C4-2B (cell line): ENCODE data around the gene TRAF3IP1.
A peak's percentile ranks its signal among the peaks of the same experiment; 100 is the strongest.

Source experiments
- H3K27ac ChIP-seq: fragments of 450-650 bp; 2 replicates; pipeline ENCODE4 v1.5.1; 2017
- ZFX ChIP-seq: fragments of 450-650 bp; IDR thresholded peaks from 2 replicates; pipeline ENCODE4 v1.6.1; 2017
- TF ChIP-seq, protein P1 (sequence below): fragments of 450-650 bp; conservative IDR thresholded peaks from 2 replicates; pipeline ENCODE4 v1.5.1; 2017; ENCODE audit warnings: mild to moderate bottlenecking

The TRAF3IP1 gene

DNA sequence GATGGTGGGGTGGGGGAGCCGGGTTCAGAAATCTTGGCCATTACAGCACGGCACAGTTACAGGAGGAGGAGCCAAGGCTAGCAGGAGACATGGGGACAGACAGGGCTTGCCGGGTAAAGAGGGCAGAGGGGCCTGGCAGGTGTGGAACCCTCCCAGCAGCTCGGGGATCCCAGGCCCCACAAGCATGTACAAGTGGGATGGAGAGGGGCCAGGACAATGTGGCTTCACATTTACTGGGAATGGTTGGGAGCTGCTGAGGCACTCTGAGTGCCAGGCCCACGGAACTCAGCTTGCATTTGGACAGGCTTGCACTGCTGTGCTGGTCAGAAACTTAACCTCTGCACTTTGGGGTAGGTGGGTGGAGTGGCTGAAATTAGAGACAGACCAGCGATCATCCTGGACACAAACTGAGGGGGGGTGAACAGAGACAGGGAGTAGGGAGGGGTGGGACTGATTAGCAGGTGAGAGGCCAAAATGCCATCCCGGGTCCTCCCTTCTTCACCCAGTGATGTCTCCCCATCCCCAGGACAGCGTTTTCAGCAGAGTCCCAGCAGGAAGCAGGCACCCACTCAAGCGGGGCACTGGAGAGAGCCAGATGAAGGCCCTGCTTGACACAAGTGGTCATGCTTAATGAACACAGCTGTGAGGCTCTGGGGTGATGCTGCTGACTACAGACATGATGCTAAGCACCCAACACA, 41.5 kb upstream of the TRAF3IP1 start:
- no peak overlapping the region for H3K27ac ChIP-seq
- TF ChIP-seq, protein P1, sequence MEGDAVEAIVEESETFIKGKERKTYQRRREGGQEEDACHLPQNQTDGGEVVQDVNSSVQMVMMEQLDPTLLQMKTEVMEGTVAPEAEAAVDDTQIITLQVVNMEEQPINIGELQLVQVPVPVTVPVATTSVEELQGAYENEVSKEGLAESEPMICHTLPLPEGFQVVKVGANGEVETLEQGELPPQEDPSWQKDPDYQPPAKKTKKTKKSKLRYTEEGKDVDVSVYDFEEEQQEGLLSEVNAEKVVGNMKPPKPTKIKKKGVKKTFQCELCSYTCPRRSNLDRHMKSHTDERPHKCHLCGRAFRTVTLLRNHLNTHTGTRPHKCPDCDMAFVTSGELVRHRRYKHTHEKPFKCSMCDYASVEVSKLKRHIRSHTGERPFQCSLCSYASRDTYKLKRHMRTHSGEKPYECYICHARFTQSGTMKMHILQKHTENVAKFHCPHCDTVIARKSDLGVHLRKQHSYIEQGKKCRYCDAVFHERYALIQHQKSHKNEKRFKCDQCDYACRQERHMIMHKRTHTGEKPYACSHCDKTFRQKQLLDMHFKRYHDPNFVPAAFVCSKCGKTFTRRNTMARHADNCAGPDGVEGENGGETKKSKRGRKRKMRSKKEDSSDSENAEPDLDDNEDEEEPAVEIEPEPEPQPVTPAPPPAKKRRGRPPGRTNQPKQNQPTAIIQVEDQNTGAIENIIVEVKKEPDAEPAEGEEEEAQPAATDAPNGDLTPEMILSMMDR: no peak
- TF ChIP-seq ZFX: no peak

DNA sequence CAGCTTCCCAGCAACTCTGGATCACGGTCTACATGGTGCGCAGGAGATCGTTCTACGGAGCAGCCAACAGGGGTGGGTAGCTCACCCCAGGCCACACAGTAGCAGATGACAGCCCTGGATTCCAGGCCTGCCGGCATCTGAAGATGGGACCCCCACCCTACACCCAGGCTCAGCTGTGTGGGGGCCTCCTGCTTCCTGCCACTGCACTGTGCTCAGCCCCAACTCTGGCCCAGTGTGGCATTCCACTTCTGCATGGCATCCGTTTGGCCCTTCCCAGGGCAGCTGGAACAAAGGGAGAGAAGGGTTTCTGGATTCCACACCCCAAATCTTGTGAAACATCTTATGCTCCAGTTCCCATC, 41.0 kb upstream of the TRAF3IP1 start:
- no peak overlapping the region for H3K27ac ChIP-seq

DNA sequence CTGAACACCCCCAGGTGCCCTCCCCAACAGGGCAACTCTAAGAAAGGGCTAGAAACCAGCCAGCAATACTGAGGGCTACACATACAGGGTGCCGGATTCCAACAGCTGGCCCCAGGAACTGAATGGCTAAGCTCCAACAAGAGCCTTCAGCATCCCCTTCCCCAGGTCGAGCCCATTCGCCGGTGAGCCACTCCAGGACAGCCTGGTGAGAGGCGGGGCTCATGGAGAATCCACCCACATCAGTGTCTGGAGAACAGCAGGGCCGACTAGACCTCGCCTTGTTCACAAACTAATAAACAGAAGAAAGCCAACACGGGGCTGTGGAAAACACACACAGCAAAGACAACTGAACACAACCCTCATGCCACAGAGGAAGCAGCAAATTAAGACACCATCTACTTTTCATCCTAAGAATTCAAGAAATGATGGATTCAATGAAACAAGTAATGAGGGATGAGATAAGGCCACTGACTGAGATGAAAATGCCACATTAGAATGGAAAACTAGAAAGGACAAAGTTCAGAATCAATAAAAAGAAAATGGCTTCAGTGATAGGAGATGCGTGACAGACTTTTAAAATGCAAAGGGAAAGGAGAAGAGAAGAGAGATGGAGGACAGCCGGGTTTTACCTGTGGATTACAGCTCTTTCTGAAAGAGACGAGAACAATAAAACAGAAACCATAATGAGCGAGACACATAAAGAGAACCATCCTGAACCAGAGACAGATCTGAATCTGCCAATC, 40.1 kb upstream of the TRAF3IP1 start:
- no peak overlapping the region for H3K27ac ChIP-seq
- TF ChIP-seq ZFX: no peak

More for the DNA sequence above, 41.0 kb upstream of the TRAF3IP1 start:
- TF ChIP-seq ZFX: no peak
- TF ChIP-seq, protein P1: no peak

DNA sequence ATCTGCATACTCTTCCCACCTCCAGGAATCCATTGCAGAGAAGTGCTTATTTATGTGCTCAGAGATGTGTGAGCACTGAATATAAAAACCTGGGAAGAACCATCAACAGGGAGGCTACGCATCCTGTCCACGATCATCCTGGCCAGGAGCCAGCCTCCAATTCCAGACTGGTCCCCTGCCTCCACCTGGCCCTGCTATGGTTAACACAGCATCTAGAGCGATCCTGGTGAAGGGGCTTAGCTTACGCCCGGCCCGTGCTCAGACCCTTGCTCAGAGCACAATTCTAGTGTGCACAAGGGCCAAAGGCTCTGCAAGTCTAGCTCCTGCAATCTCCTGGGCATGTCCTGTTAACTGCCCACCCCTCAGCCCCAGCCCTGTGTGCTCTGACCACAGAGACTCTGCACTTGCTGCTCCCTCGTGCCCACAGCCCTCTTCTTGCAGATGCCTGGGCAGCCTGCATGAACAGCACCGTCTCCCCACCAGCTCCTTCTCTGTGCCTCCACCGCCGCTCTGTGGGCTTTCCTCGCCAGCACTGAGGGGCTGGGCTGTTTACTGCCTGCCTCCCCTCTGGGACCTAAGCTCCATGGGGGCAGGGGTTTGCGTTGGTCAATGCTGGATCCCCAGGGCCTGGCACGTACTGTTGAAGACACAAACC, 38.4 kb upstream of the TRAF3IP1 start:
- TF ChIP-seq, protein P1: no peak
- TF ChIP-seq ZFX: no peak
- H3K27ac ChIP-seq: no peak overlapping the region; the same call in 1 of the 2 replicates

DNA sequence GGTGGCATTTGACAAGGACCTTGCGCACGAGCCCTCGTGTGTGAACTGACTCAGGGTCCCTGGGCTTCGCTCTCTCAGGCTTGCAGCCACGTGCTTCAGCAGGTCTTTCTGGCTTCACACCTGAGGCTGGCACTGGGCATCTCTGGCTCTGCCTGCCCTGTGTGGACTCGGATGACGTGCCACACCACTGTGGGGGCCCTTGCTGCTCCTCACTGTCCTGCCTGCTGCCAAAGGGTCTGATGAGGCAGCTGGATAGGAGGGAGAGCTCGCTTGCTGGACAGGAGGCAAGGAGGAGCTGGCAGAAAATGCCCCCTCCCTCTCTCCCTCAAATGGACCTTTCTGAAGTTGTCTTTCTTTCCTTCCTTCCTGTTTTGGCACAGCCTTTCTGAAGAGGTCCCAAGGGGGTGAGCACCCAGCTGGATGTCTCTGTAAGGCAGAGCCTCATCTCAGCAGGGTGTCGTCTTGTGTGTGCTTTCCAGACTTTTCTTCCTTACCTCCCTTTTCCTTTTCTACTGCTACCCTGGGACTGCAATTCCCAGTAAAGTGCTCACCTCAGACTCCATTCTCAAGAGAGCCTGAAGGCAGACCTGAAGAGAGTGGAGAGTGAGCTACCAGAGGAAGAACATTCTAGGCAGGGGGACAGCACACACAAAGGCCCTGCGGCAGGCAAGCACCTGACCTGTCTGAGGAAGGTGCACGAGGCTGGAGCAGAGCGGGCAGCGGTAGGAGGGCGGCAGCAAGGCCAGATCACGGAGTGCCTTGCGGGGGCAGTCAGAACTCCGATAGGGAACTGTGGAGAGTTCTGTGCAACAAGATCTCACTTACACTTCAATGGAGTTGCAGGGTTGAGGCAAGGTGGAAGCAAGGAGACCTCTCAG, 37.2 kb upstream of the TRAF3IP1 start:
- TF ChIP-seq, protein P1: no peak
- TF ChIP-seq ZFX: no peak
- peak overlapping the region; percentile 98 for H3K27ac ChIP-seq

DNA sequence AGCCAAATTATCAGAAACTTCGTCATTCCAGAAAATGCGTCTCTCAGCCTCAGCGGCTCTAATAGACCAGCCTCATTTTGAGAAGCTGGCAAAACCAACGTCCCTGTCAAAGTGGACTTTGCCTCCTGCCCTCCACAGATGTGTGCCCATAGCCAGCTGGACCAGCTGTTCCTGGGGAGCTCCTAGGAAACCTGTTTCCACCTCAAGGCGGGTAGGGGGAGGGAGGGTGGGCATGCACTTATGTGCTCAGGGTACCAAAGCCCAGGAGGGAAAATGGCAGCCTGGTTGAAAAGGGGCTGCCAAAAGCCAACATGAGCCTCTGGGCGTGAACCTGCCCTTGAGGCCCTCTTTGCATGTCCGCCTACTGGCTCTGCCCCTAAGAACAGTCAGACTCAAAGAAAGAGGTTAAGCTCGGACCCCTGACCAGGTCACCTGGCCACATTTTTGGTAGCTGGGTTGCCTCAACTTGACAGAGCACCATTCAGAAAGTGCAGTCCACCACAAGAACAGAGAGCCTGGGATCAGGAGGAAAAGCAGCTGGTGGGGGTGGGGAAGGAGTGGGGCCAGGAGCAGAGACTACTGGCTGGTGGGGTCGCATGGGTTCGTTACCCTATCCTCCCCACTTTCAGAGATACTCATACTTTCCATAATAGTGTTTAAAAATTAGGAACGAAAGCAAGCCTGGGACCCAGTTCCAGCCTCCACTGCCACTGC, 35.4 kb upstream of the TRAF3IP1 start:
- no peak for TF ChIP-seq ZFX
- H3K27ac ChIP-seq: peak overlapping the region; percentile 98

DNA sequence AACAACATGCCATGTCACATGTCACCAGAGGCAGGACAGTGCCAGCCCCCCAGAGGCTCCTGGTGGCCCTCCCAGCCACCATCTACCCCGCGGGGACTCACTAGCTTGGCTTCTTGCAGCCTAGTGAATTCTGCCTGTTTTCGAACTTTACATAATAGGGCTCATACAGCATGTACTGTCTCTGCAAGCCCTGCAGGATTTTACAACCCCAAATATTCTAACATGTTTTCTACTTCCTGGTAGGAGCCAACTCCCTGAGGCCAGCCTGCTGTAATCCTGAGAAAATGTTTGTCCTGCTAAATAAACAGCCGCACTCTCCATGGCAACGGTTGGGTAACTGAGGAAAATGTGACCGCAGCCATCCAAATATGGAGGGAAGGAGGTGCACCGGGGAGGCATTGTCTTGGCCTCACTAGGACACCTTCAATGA, 34.6 kb upstream of the TRAF3IP1 start:
- TF ChIP-seq, protein P1: no peak
- TF ChIP-seq ZFX: no peak
- peak overlapping the region; percentile 98 for H3K27ac ChIP-seq
